H9 (cell line): ENCODE results near the gene ACSM3. TPM values are rescaled to one million over a fixed set of nuclear protein-coding genes. Genes with fewer than 3 reads are reported as not detected.

Source experiments
- DNase-seq: peaks from one replicate; pipeline ENCODE4 v3.0.0-alpha.2; 2017
- H2AFZ ChIP-seq: one replicate; pipeline ENCODE4 v1.6.1; 2013; ENCODE audit warnings: mild to moderate bottlenecking, low read length, control low read depth, moderate library complexity
- H2AK5ac ChIP-seq: 2 replicates; pipeline ENCODE4 v1.6.1; 2013; ENCODE audit warnings: low read length, control low read depth, mixed read lengths; ENCODE audit not compliant: insufficient read length
- H2BK120ac ChIP-seq: one replicate; pipeline ENCODE4 v1.6.1; 2013; ENCODE audit warnings: low read depth, mild to moderate bottlenecking, low read length, control low read depth, inconsistent platforms; ENCODE audit not compliant: poor library complexity, severe bottlenecking
- H2BK12ac ChIP-seq: 2 replicates; pipeline ENCODE4 v1.6.1; 2013; ENCODE audit warnings: low read length, control low read depth, mixed read lengths, low read depth; ENCODE audit not compliant: insufficient read length
- H2BK15ac ChIP-seq: 2 replicates; pipeline ENCODE4 v1.6.1; 2013; ENCODE audit warnings: low read depth, low read length, control low read depth
- H2BK20ac ChIP-seq: one replicate; pipeline ENCODE4 v1.6.1; 2013; ENCODE audit warnings: low read depth, mild to moderate bottlenecking, low read length, control low read depth, inconsistent platforms; ENCODE audit not compliant: poor library complexity, severe bottlenecking
- H2BK5ac ChIP-seq: 2 replicates; pipeline ENCODE4 v1.6.1; 2013; ENCODE audit warnings: low read length, control low read depth, mixed read lengths; ENCODE audit not compliant: insufficient read length
- H3K14ac ChIP-seq: 2 replicates; pipeline ENCODE4 v1.6.1; 2013; ENCODE audit warnings: low read length, control low read depth; ENCODE audit not compliant: insufficient read depth
- H3K18ac ChIP-seq: 2 replicates; pipeline ENCODE4 v1.6.1; 2013; ENCODE audit warnings: low read depth, mild to moderate bottlenecking, mixed read lengths, low read length, control low read depth; ENCODE audit not compliant: insufficient read length
- H3K23ac ChIP-seq: 2 replicates; pipeline ENCODE4 v1.6.1; 2013; ENCODE audit warnings: low read length, control low read depth, mixed read lengths, low read depth; ENCODE audit not compliant: insufficient read length
- H3K23me2 ChIP-seq: 2 replicates; pipeline ENCODE4 v1.6.1; 2013; ENCODE audit warnings: low read depth, mild to moderate bottlenecking, mixed read lengths, low read length, control low read depth; ENCODE audit not compliant: insufficient read length, poor library complexity, severe bottlenecking
- H3K27ac ChIP-seq: 2 replicates; pipeline ENCODE4 v1.5.1; 2013; ENCODE audit warnings: low read length, control low read depth, mixed read lengths, low read depth; ENCODE audit not compliant: insufficient read length
- H3K27me3 ChIP-seq: 2 replicates; pipeline ENCODE4 v1.6.1; 2013; ENCODE audit warnings: low read length, control low read depth, inconsistent platforms; ENCODE audit not compliant: insufficient read depth
- H3K4ac ChIP-seq: 2 replicates; pipeline ENCODE4 v1.6.1; 2013; ENCODE audit warnings: low read depth, mild to moderate bottlenecking, control low read depth, inconsistent platforms, low read length, moderate library complexity
- H3K4me1 ChIP-seq: 2 replicates; pipeline ENCODE4 v1.6.1; 2013; ENCODE audit warnings: low read length, control low read depth, inconsistent platforms; ENCODE audit not compliant: insufficient read depth
- H3K4me2 ChIP-seq: 2 replicates; pipeline ENCODE4 v1.6.1; 2013; ENCODE audit warnings: low read length, control low read depth, mixed read lengths; ENCODE audit not compliant: insufficient read length, insufficient read depth
- H3K56ac ChIP-seq: 2 replicates; pipeline ENCODE4 v1.6.1; 2013; ENCODE audit warnings: low read depth, mild to moderate bottlenecking, mixed read lengths, low read length, control low read depth; ENCODE audit not compliant: insufficient read length
- H3K79me1 ChIP-seq: 2 replicates; pipeline ENCODE4 v1.6.1; 2013; ENCODE audit warnings: low read depth, mild to moderate bottlenecking, moderate library complexity, low read length, control low read depth, inconsistent platforms; ENCODE audit not compliant: insufficient read depth, poor library complexity, severe bottlenecking
- H3K79me2 ChIP-seq: 2 replicates; pipeline ENCODE4 v1.6.1; 2013; ENCODE audit warnings: low read length, control low read depth, inconsistent platforms; ENCODE audit not compliant: insufficient read depth
- H3K9ac ChIP-seq: 2 replicates; pipeline ENCODE4 v1.6.1; 2013; ENCODE audit warnings: low read length, control low read depth, mixed read lengths; ENCODE audit not compliant: insufficient read length; ENCODE audit errors: extremely low read depth
- H3K9me3 ChIP-seq: one replicate; pipeline ENCODE4 v1.6.1; 2013; ENCODE audit warnings: low read depth, low read length, inconsistent platforms; ENCODE audit not compliant: control insufficient read depth
- H3T11ph ChIP-seq: one replicate; pipeline ENCODE4 v1.6.1; 2013; ENCODE audit warnings: mild to moderate bottlenecking, low read length, control low read depth, inconsistent platforms
- H4K20me1 ChIP-seq: one replicate; pipeline ENCODE4 v1.6.1; 2013; ENCODE audit not compliant: control insufficient read depth, insufficient read length, insufficient read depth
- H4K5ac ChIP-seq: 2 replicates; pipeline ENCODE4 v1.6.1; 2013; ENCODE audit warnings: low read depth, mild to moderate bottlenecking, mixed read lengths, low read length, control low read depth; ENCODE audit not compliant: insufficient read length
- H4K8ac ChIP-seq: replicated peaks from 2 replicates; pipeline ENCODE4 v1.6.1; 2013; ENCODE audit warnings: low read length, control low read depth, mixed read lengths, low read depth; ENCODE audit not compliant: insufficient read length
- H4K91ac ChIP-seq: 2 replicates; pipeline ENCODE4 v1.6.1; 2013; ENCODE audit warnings: low read depth, mild to moderate bottlenecking, moderate library complexity, mixed read lengths, low read length, control low read depth; ENCODE audit not compliant: insufficient read length
- H3K27ac Mint-ChIP-seq, 3 experiments: 2 replicates in 2 of 3; 3 replicates in 1 of 3; pipeline ENCODE4 v1.8.0; 2020 to 2021; ENCODE audit warnings: mixed read lengths in 3 of 3, mild to moderate bottlenecking in 1 of 3, moderate library complexity in 1 of 3
- H3K27me3 Mint-ChIP-seq: 2 replicates; pipeline ENCODE4 v1.8.0; 2021; ENCODE audit warnings: low read depth, mild to moderate bottlenecking, moderate library complexity, mixed read lengths
- H3K36me3 Mint-ChIP-seq, 3 experiments: 2 replicates in 2 of 3; 3 replicates in 1 of 3; pipeline ENCODE4 v1.8.0; 2020 to 2021; ENCODE audit warnings: low read depth in 3 of 3, mixed read lengths in 3 of 3; ENCODE audit not compliant: insufficient read depth in 1 of 3
- H3K4me1 Mint-ChIP-seq, 2 experiments: 2 replicates each; pipeline ENCODE4 v1.8.0; 2020; ENCODE audit warnings: mixed read lengths in 2 of 2
- H3K4me3 Mint-ChIP-seq, 2 experiments: 2 replicates in 1 of 2; 3 replicates in 1 of 2; pipeline ENCODE4 v1.8.0; 2020 to 2021; ENCODE audit warnings: mild to moderate bottlenecking in 2 of 2, mixed read lengths in 2 of 2, moderate library complexity in 1 of 2
- H3K9me3 Mint-ChIP-seq, 2 experiments: 2 replicates in 1 of 2; 3 replicates in 1 of 2; pipeline ENCODE4 v1.8.0; 2020; ENCODE audit warnings: mild to moderate bottlenecking in 2 of 2, mixed read lengths in 2 of 2, moderate library complexity in 1 of 2
- WGBS: extraction: QIAGEN DNeasy Blood & Tissue Kit; methylation state at CpG from one replicate; pipeline ENCODE4 v1.1.7; 2013; ENCODE audit warnings: missing lambda C conversion rate, low lambda C conversion rate, mixed read lengths; ENCODE audit not compliant: insufficient read length; ENCODE audit errors: extremely low coverage; 5-methylcytosine and 5-hydroxymethylcytosine counted together
- total RNA-seq: library from RNA; stranded (reverse); gene quantifications from 2 replicates; pipeline ENCODE4 v1.2.1, GENCODE V29; 2021
- TF ChIP-seq, protein P1 (sequence below): fragments of 200-600 bp; sonication (generic); conservative IDR thresholded peaks from 3 replicates; pipeline ENCODE4 v1.8.0; 2021; ENCODE audit warnings: antibody characterized with exemption, mild to moderate bottlenecking

The ACSM3 gene
- total RNA-seq, 1 experiment from 2014 or later, result 3.1 TPM

GRCh38 chr16:20801278-20801677 lies 37.5 kb downstream of the ACSM3 start:
- H2AFZ ChIP-seq, result no peak overlapping the region
- H2BK20ac ChIP-seq, result no peak overlapping the region
- no peak for DNase-seq
- H2AK5ac ChIP-seq, result no peak overlapping the region
- H2BK15ac ChIP-seq, result no peak overlapping the region
- TF ChIP-seq, protein P1, sequence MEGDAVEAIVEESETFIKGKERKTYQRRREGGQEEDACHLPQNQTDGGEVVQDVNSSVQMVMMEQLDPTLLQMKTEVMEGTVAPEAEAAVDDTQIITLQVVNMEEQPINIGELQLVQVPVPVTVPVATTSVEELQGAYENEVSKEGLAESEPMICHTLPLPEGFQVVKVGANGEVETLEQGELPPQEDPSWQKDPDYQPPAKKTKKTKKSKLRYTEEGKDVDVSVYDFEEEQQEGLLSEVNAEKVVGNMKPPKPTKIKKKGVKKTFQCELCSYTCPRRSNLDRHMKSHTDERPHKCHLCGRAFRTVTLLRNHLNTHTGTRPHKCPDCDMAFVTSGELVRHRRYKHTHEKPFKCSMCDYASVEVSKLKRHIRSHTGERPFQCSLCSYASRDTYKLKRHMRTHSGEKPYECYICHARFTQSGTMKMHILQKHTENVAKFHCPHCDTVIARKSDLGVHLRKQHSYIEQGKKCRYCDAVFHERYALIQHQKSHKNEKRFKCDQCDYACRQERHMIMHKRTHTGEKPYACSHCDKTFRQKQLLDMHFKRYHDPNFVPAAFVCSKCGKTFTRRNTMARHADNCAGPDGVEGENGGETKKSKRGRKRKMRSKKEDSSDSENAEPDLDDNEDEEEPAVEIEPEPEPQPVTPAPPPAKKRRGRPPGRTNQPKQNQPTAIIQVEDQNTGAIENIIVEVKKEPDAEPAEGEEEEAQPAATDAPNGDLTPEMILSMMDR, result no peak
- H4K91ac ChIP-seq, result no peak overlapping the region
- H3K23ac ChIP-seq, result no peak overlapping the region
- H3K79me2 ChIP-seq, result no peaks in the 10 kb centered on the region
- peaks cover 4% of the 10 kb centered on the region in 2 experiments for H3K4me1 Mint-ChIP-seq
- no peak overlapping the region for H3K4ac ChIP-seq
- no peaks in the 10 kb centered on the region for H3K27me3 ChIP-seq
- no peak overlapping the region for H2BK12ac ChIP-seq
- H3K4me1 ChIP-seq, result no peaks in the 10 kb centered on the region
- H3K9me3 ChIP-seq, result no peaks in the 10 kb centered on the region
- H3K79me1 ChIP-seq, result no peaks in the 10 kb centered on the region
- no peak overlapping the region for H4K8ac ChIP-seq
- no peak overlapping the region for H3K9ac ChIP-seq
- no peak overlapping the region for H3K56ac ChIP-seq
- no peaks in the 10 kb centered on the region for H4K20me1 ChIP-seq
- no peak overlapping the region for H3K18ac ChIP-seq
- H3K9me3 Mint-ChIP-seq, result no peaks in the 10 kb centered on the region
- H3K36me3 Mint-ChIP-seq, result peaks cover 0 to 21% (median 19%) of the 10 kb centered on the region in 3 experiments; a peak in 5 of 7 replicates
- H3K27ac ChIP-seq, result no peak overlapping the region
- no peak overlapping the region for H3K27ac Mint-ChIP-seq
- no peaks in the 10 kb centered on the region for H3K27me3 Mint-ChIP-seq
- H3T11ph ChIP-seq, result no peak overlapping the region
- no peak overlapping the region for H4K5ac ChIP-seq
- no peak overlapping the region for H3K4me2 ChIP-seq
- H2BK120ac ChIP-seq, result no peak overlapping the region
- no peak overlapping the region for H2BK5ac ChIP-seq
- H3K14ac ChIP-seq, result no peak overlapping the region
- WGBS, result no CpG with 5 or more reads among the region's 1 CpG
- H3K4me3 Mint-ChIP-seq, result no peak overlapping the region
- H3K23me2 ChIP-seq, result no peaks in the 10 kb centered on the region
